H1 (cell line): Measurements from ENCODE around the gene NOS1AP. TPM values are rescaled to one million over a fixed set of nuclear protein-coding genes. Genes with fewer than 3 reads are reported as not detected.

ENCODE experiments used
- CTCF ChIA-PET: fragments of 300-600 bp; sonication (Branson Sonifier 250); formaldehyde crosslinking; loops from one replicate; lab custom pipeline; 2021; ENCODE audit not compliant: partially characterized antibody; lab: Charles Lee
- POLR2A ChIA-PET: fragments of 300-600 bp; sonication (Branson Sonifier 250); formaldehyde crosslinking; loops from one replicate; lab custom pipeline; 2021; ENCODE audit warnings: inconsistent platforms; ENCODE audit not compliant: partially characterized antibody; lab: Charles Lee
- DNase-seq, 2 experiments: peaks; one replicate each; pipeline versions ENCODE4 v3.0.0 to v3.0.0-alpha.2; 2010 to 2022; ENCODE audit warnings: low spot score in 2 of 2, low read depth in 1 of 2, mixed read lengths in 1 of 2
- FAIRE-seq: peaks from 2 replicates; lab custom pipeline; 2011; peaks lifted over from hg19 to GRCh38; lab: Jason Lieb, UNC
- H2AFZ ChIP-seq: 2 replicates; pipeline ENCODE4 v1.8.1; 2012; ENCODE audit warnings: low read length, inconsistent platforms
- H2AK5ac ChIP-seq: 2 replicates; pipeline ENCODE4 v1.6.1; 2013; ENCODE audit warnings: low read depth, low read length
- H2BK120ac ChIP-seq: replicated peaks from 2 replicates; pipeline ENCODE3; 2013; ENCODE audit warnings: low read depth, low read length, inconsistent platforms
- H2BK12ac ChIP-seq: 2 replicates; pipeline ENCODE4 v1.6.1; 2013; ENCODE audit warnings: low read depth, low read length
- H2BK15ac ChIP-seq: 2 replicates; pipeline ENCODE4 v1.6.1; 2013; ENCODE audit warnings: low read length
- H2BK20ac ChIP-seq: 2 replicates; pipeline ENCODE4 v1.6.1; 2013; ENCODE audit warnings: low read length
- H2BK5ac ChIP-seq: 2 replicates; pipeline ENCODE4 v1.6.1; 2013; ENCODE audit warnings: low read depth, low read length
- H3K14ac ChIP-seq: 2 replicates; pipeline ENCODE4 v1.6.1; 2013; ENCODE audit warnings: inconsistent platforms; ENCODE audit not compliant: insufficient read length
- H3K18ac ChIP-seq: 2 replicates; pipeline ENCODE4 v1.6.1; 2013; ENCODE audit warnings: low read length; ENCODE audit errors: extremely low read depth
- H3K23ac ChIP-seq: 2 replicates; pipeline ENCODE4 v1.6.1; 2013; ENCODE audit warnings: inconsistent platforms; ENCODE audit not compliant: insufficient read length
- H3K23me2 ChIP-seq: 2 replicates; pipeline ENCODE4 v1.6.1; 2013; ENCODE audit warnings: low read depth, low read length
- H3K27ac ChIP-seq: 2 replicates; pipeline ENCODE4 v1.6.1; 2011; ENCODE audit warnings: low read depth, low read length, inconsistent platforms
- H3K27me3 ChIP-seq, 4 experiments: replicated peaks in 1 of 4; 1 replicate in 1 of 4; 2 replicates in 3 of 4; pipeline versions ENCODE4 v1.6.1 to v1.8.1; 2011 to 2013; ENCODE audit warnings: low read length in 3 of 4, mild to moderate bottlenecking in 3 of 4, inconsistent platforms in 2 of 4, mixed read lengths in 2 of 4, moderate library complexity in 1 of 4; ENCODE audit not compliant: control insufficient read depth in 3 of 4, insufficient read depth in 3 of 4; ENCODE audit errors: extremely low read depth in 1 of 4
- H3K36me3 ChIP-seq, 4 experiments: 2 replicates each; pipeline versions ENCODE4 v1.6.1 to v1.8.1; 2011 to 2013; ENCODE audit warnings: mild to moderate bottlenecking in 4 of 4, low read length in 3 of 4, moderate library complexity in 2 of 4, control low read depth in 1 of 4, inconsistent platforms in 1 of 4; ENCODE audit not compliant: insufficient read depth in 4 of 4, control insufficient read depth in 2 of 4
- H3K4ac ChIP-seq: replicated peaks from 2 replicates; pipeline ENCODE3; 2013; ENCODE audit warnings: low read length, low read depth, mixed read lengths, inconsistent platforms; ENCODE audit not compliant: insufficient read length
- H3K4me1 ChIP-seq, 4 experiments: replicated peaks in 1 of 4; 1 replicate in 1 of 4; 2 replicates in 3 of 4; pipeline versions ENCODE4 v1.6.1 to v1.8.1; 2011 to 2013; ENCODE audit warnings: low read length in 3 of 4, inconsistent platforms in 2 of 4, mixed read lengths in 1 of 4; ENCODE audit not compliant: insufficient read depth in 4 of 4, control insufficient read depth in 3 of 4
- H3K4me2 ChIP-seq, 2 experiments: 2 replicates each; pipeline versions ENCODE4 v1.6.1 to v1.8.1; 2011 to 2013; ENCODE audit warnings: low read depth in 2 of 2, low read length in 2 of 2, control low read depth in 1 of 2, inconsistent platforms in 1 of 2, mild to moderate bottlenecking in 1 of 2; ENCODE audit not compliant: insufficient read depth in 1 of 2
- H3K4me3 ChIP-seq, 4 experiments: fragments of 200-600, 300-600 bp in 1 of 4; sonication (generic), shearing (Covaris generic), sonication (Bioruptor Twin) in 1 of 4; 2 replicates each; pipeline versions ENCODE4 v1.5.1 to v1.8.1; 2011 to 2016; ENCODE audit warnings: low read length in 4 of 4, low read depth in 3 of 4, control low read depth in 2 of 4, inconsistent platforms in 2 of 4, mild to moderate bottlenecking in 2 of 4, mixed read lengths in 1 of 4, moderate library complexity in 1 of 4; ENCODE audit not compliant: insufficient read depth in 2 of 4; ENCODE audit errors: extremely low read depth in 1 of 4
- H3K56ac ChIP-seq: replicated peaks from 2 replicates; pipeline ENCODE3; 2013; ENCODE audit warnings: low read depth, mild to moderate bottlenecking, mixed read lengths, low read length, inconsistent platforms; ENCODE audit not compliant: insufficient read length
- H3K79me1 ChIP-seq: 2 replicates; pipeline ENCODE4 v1.6.1; 2013; ENCODE audit warnings: low read depth, low read length, control low read depth
- H3K79me2 ChIP-seq, 2 experiments: 2 replicates each; pipeline versions ENCODE4 v1.6.1 to v1.8.1; 2012 to 2013; ENCODE audit warnings: low read length in 2 of 2, mild to moderate bottlenecking in 2 of 2, inconsistent platforms in 1 of 2; ENCODE audit not compliant: insufficient read depth in 2 of 2, control insufficient read depth in 1 of 2
- H3K9ac ChIP-seq, 4 experiments: replicated peaks in 1 of 4; 1 replicate in 1 of 4; 2 replicates in 3 of 4; pipeline versions ENCODE4 v1.6.1 to v1.8.1; 2011 to 2013; ENCODE audit warnings: low read depth in 3 of 4, low read length in 3 of 4, control low read depth in 2 of 4, mild to moderate bottlenecking in 2 of 4, moderate library complexity in 2 of 4, inconsistent platforms in 1 of 4; ENCODE audit errors: extremely low read depth in 1 of 4
- H3K9me3 ChIP-seq, 2 experiments: 2 replicates each; pipeline versions ENCODE4 v1.6.1 to v1.8.1; 2012 to 2013; ENCODE audit warnings: mild to moderate bottlenecking in 2 of 2, moderate library complexity in 2 of 2, control low read depth in 1 of 2, inconsistent platforms in 1 of 2, low read depth in 1 of 2, low read length in 1 of 2, mixed read lengths in 1 of 2; ENCODE audit not compliant: insufficient read depth in 2 of 2
- H4K20me1 ChIP-seq, 2 experiments: replicated peaks in 1 of 2; 2 replicates each; pipeline versions ENCODE3 to v1.8.1; 2011 to 2013; ENCODE audit warnings: inconsistent platforms in 2 of 2, low read length in 2 of 2, mild to moderate bottlenecking in 1 of 2; ENCODE audit not compliant: insufficient read depth in 2 of 2, control insufficient read depth in 1 of 2
- H4K5ac ChIP-seq: 2 replicates; pipeline ENCODE4 v1.6.1; 2013; ENCODE audit warnings: low read length, low read depth, mixed read lengths, inconsistent platforms; ENCODE audit not compliant: insufficient read length
- H4K8ac ChIP-seq: 2 replicates; pipeline ENCODE4 v1.8.0; 2013; ENCODE audit warnings: mild to moderate bottlenecking, moderate library complexity, low read length, inconsistent platforms; ENCODE audit not compliant: insufficient read depth; ENCODE audit errors: extremely low read depth
- H4K91ac ChIP-seq: replicated peaks from 2 replicates; pipeline ENCODE3; 2013; ENCODE audit warnings: low read length, mixed read lengths, inconsistent platforms; ENCODE audit not compliant: insufficient read length
- ASH2L ChIP-seq: fragments of 200-600, 300-600 bp; sonication (generic); IDR thresholded peaks from one replicate; pipeline ENCODE4 v1.7.1; 2017; ENCODE audit warnings: low read length
- CBX5 ChIP-seq: fragments of 300-800, 300-1000 bp; sonication (generic); IDR thresholded peaks from 2 replicates; pipeline ENCODE4 v1.7.1; 2016; ENCODE audit warnings: antibody characterized with exemption, low read length, low read depth
- CTCF ChIP-seq, 3 experiments: IDR thresholded peaks; 1 replicate in 2 of 3; 2 replicates in 1 of 3; pipeline versions ENCODE4 v1.5.1 to v1.6.1; 2011; ENCODE audit warnings: low read length in 3 of 3, mild to moderate bottlenecking in 3 of 3, inconsistent platforms in 2 of 3, low read depth in 1 of 3, moderate library complexity in 1 of 3; ENCODE audit not compliant: insufficient read depth in 1 of 3; ENCODE audit errors: control extremely low read depth in 1 of 3
- EGR1 ChIP-seq: IDR thresholded peaks from 2 replicates; pipeline ENCODE4 v1.6.1; 2011; ENCODE audit warnings: low read depth, low read length, borderline replicate concordance
- HDAC6 ChIP-seq: IDR thresholded peaks from one replicate; pipeline ENCODE4 v1.7.1; 2012; ENCODE audit warnings: low read depth, mild to moderate bottlenecking, inconsistent platforms, low read length, moderate library complexity
- NRF1 ChIP-seq: IDR thresholded peaks from 2 replicates; pipeline ENCODE4 v1.6.1; 2011; ENCODE audit warnings: mild to moderate bottlenecking, low read depth, low read length, improper control_type of control experiment
- SIX5 ChIP-seq: IDR thresholded peaks from 2 replicates; pipeline ENCODE4 v1.6.1; 2011; ENCODE audit warnings: mild to moderate bottlenecking, low read depth, low read length
- SP2 ChIP-seq: IDR thresholded peaks from 2 replicates; pipeline ENCODE4 v1.6.1; 2012; ENCODE audit warnings: mild to moderate bottlenecking, low read length, inconsistent platforms
- TCF12 ChIP-seq: IDR thresholded peaks from 2 replicates; pipeline ENCODE4 v1.6.1; 2011; ENCODE audit warnings: low read depth, mild to moderate bottlenecking, low read length
- WGBS, 2 experiments: shearing (Covaris generic) in 1 of 2; methylation state at CpG; one replicate each; pipeline versions ENCODE4 v1.1.6 to v1.1.7; 2013 to 2015; ENCODE audit warnings: low lambda C conversion rate in 2 of 2, mixed read lengths in 2 of 2, inconsistent platforms in 1 of 2, low coverage in 1 of 2, missing lambda C conversion rate in 1 of 2; ENCODE audit not compliant: insufficient replicate concordance in 2 of 2, insufficient coverage in 1 of 2, insufficient read length in 1 of 2; ENCODE audit errors: extremely low coverage in 1 of 2, missing lambda C conversion rate in 1 of 2; 5-methylcytosine and 5-hydroxymethylcytosine counted together
- polyA plus RNA-seq, 7 experiments: library from polyadenylated mRNA; depleted of rRNA in 3 of 7; stranded (reverse) in 5 of 7; unstranded in 2 of 7; fragments of >200 nt in 5 of 7; fragments of 200-250 nt in 2 of 7; gene quantifications; 1 replicate in 5 of 7; 2 replicates in 1 of 7; 4 replicates in 1 of 7; pipeline versions ENCODE4 v1.2.1 to v1.2.3, GENCODE V29; 2011 to 2013; ENCODE audit warnings: missing spikeins in 2 of 7, mixed read lengths in 2 of 7
- total RNA-seq: library from RNA; stranded (reverse); fragmentation: NEBNext Ultra II Directional; extraction: Animal tissue kit (Norgen Biotek cat#: 25700); gene quantifications from 2 replicates; pipeline ENCODE4 v1.2.1, GENCODE V29; 2021
- TF ChIP-seq, protein P1 (sequence below): IDR thresholded peaks from 2 replicates; pipeline ENCODE4 v1.6.1; 2011; ENCODE audit warnings: low read depth, mild to moderate bottlenecking, low read length; ENCODE audit not compliant: insufficient read depth

The NOS1AP gene
- total and polyA plus RNA-seq, 2 of the 8 experiments (the other 6 are each of a cell fraction or from before 2014, with no cell fraction given) = 2.4 to 12.1 TPM

GRCh38 chr1:162265983-162266382, 196.5 kb downstream of the NOS1AP start:
- no peak overlapping the region for H2BK20ac ChIP-seq
- H4K91ac ChIP-seq = no peak overlapping the region
- ChIA-PET CTCF (interaction anchor here (0.6 to 1.5 kb wide), 4 partner anchors 10 to 24 kb away, joined by 3 read pairs; no protein-coding TSS in a partner anchor), POLR2A (no interaction called here)
- H3K4me3 ChIP-seq = no peak overlapping the region
- no peak overlapping the region for H2AK5ac ChIP-seq
- H2BK5ac ChIP-seq = no peak overlapping the region
- H3K18ac ChIP-seq = no peak overlapping the region
- H3K36me3 ChIP-seq = no peaks in the 10 kb centered on the region
- H4K5ac ChIP-seq = no peak overlapping the region
- no peaks in the 10 kb centered on the region for H3K27me3 ChIP-seq
- H3K4ac ChIP-seq = no peak overlapping the region
- DNase-seq (no peak), FAIRE-seq (no peak)
- H2BK15ac ChIP-seq = no peak overlapping the region
- no peaks in the 10 kb centered on the region for H3K9me3 ChIP-seq
- no peaks in the 10 kb centered on the region for H3K79me2 ChIP-seq
- H3K27ac ChIP-seq = no peak overlapping the region
- H3K14ac ChIP-seq = no peak overlapping the region
- no peaks in the 10 kb centered on the region for H3K23me2 ChIP-seq
- no peak overlapping the region for H3K9ac ChIP-seq
- WGBS, 2 experiments = 83% methylated on average over 4 of the region's 4 CpGs; no CpG with 5 or more reads in 1 of the 2 experiments
- H3K4me1 ChIP-seq = no peaks in the 10 kb centered on the region
- H4K20me1 ChIP-seq = no peaks in the 10 kb centered on the region
- H2BK12ac ChIP-seq = no peak overlapping the region
- no peak overlapping the region for H4K8ac ChIP-seq
- H2BK120ac ChIP-seq = no peak overlapping the region
- H2AFZ ChIP-seq = no peak overlapping the region
- no peaks in the 10 kb centered on the region for H3K79me1 ChIP-seq
- H3K4me2 ChIP-seq = no peak overlapping the region
- H3K23ac ChIP-seq = no peak overlapping the region
- no peak overlapping the region for H3K56ac ChIP-seq
- no peak for TF ChIP-seq CTCF (IDR thresholded peaks at IDR 0.05; ENCODE audit: control extremely low read depth in 1 of 3, insufficient read depth in 1 of 3, low read depth in 1 of 3, low read length in 3 of 3)
- TF ChIP-seq ASH2L = no peak
- TF ChIP-seq NRF1 = no peak
- no peak for TF ChIP-seq CBX5
- no peak for TF ChIP-seq SP2
- no peak for TF ChIP-seq EGR1
- no peak for TF ChIP-seq SIX5
- TF ChIP-seq HDAC6 = no peak
- TF ChIP-seq, protein P1, sequence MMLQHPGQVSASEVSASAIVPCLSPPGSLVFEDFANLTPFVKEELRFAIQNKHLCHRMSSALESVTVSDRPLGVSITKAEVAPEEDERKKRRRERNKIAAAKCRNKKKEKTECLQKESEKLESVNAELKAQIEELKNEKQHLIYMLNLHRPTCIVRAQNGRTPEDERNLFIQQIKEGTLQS = no peak
- TF ChIP-seq TCF12 = no peak
- TF ChIP-seq, all 59 proteins: peak for 0
